HG02678 (cell line): ENCODE results near the gene SYNGR1.

Experiments used
- ATAC-seq: cut with Tn5 transposase; IDR thresholded peaks from one replicate; pipeline ENCODE4 v1.9.1; 2021; ENCODE audit warnings: mild to moderate bottlenecking, moderate library complexity; ENCODE audit not compliant: unreplicated experiment

The SYNGR1 gene

GRCh38 chr22:39428597-39429071 lies 78.8 kb downstream of the SYNGR1 start:
- ATAC-seq, result no peak

GRCh38 chr22:39429186-39429585 lies 79.4 kb downstream of the SYNGR1 start:
- ATAC-seq, result no peak

- ATAC-seq, result no peak
Observed at GRCh38 chr22:39429916-39430575, 80.3 kb downstream of the SYNGR1 start.

DNA sequence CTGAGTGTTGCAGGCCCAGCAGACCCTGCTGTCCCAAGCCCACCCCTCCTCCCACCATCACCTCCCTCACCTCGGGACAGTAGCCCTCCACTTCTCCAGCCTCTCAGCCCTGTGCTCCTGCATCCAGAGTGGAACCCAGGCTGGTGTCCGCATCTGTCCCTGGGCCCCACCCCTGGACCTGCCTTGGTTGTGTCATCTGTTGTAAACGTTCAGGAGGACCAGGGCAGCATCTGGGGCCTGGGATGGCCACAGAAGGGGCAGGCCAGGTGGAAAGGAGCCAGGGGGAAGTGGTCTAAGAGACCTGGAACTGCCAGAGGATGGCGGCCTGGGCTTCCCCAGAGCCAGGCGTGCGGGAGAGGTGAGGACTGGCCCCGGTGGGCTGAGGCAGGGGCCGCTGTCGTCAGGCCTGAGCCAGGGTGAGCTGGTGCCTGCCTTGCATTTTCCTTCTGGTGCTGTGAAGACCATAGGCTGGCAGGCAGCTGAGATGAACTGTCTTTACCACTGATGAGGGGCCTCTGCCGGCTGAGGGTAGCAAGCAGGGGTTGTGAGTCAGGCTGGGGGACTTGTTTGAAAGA lies 80.9 kb downstream of the SYNGR1 start:
- no peak for ATAC-seq

- no peak for ATAC-seq
Observed at GRCh38 chr22:39431216-39431801, 81.5 kb downstream of the SYNGR1 start.

GRCh38 chr22:39431821-39432251 lies 82.0 kb downstream of the SYNGR1 start:
- ATAC-seq, result no peak

DNA sequence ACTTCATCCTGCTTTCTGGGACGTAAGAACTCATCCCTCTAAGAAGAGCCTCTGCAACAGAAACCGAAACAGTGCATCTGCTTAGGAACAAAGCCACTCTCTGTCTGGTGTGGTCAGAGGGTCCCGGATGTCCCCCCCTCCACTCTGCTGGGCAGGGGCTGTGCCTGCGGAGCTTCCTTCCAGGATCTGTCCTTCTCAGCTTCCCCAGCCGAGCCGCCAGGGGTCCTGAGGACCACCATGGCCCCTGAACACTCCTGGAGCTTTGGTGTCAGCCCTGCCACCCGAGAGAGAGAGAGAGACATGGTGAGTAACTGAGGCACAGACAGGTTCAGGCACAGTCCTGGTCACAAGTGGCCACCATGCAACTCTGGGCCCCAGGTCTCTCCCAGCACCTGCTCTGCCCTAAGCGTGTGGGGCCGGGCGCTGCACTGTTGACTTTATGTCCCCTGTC lies 82.6 kb downstream of the SYNGR1 start:
- ATAC-seq, result no peak

GRCh38 chr22:39433476-39434242 lies 83.9 kb downstream of the SYNGR1 start:
- ATAC-seq, result no peak

GRCh38 chr22:39434243-39434653 lies 84.5 kb downstream of the SYNGR1 start:
- no peak for ATAC-seq

DNA sequence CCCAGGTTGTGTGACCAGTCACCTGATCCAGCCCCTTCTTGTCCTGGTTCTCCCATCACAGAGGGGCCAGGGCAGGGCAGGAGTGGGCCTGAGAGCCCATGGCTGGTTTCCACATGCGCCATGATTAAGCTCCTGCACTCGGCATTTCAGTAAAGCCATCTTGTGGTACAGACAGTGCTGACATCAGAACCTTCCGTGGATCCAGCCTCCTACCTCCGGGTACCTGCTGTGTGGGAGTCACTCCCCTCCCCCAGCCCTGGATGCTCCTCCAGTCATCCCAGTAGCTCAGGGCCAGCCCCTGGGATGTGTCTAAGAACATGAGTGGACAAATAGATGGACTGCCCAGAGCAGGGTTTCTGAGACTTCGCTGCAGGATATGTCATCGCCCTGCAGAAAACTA lies 84.9 kb downstream of the SYNGR1 start:
- ATAC-seq, result no peak
